ENCODE results near the gene DSG4.
A peak's percentile ranks its signal among the peaks of the same experiment; 100 is the strongest.

The DSG4 gene

GRCh38 chr18:31450409-31450808, 73.8 kb downstream of the DSG4 start:
- no peak for DNase-seq (ENCODE audit: low spot score)

GRCh38 chr18:31451625-31452024, 75.0 kb downstream of the DSG4 start:
- DNase-seq (ENCODE audit: low spot score) = no peak

- peak; percentile 66 for DNase-seq (ENCODE audit: low spot score)
Measured at GRCh38 chr18:31454066-31454708, 77.6 kb downstream of the DSG4 start.

All from COLO829 (cell line).